DMS79 (cell line): ENCODE results near the gene MKNK2.
"Not testable (repeated sequence)": the region's sequence is repeated elsewhere in the genome, so short reads cannot be mapped to it uniquely, and the experiment has no call there.

Experiments used
- DNase-seq: peaks from one replicate; lab custom pipeline; 2025; lab: John Stamatoyannopoulos, UW

MKNK2 gene

DNA sequence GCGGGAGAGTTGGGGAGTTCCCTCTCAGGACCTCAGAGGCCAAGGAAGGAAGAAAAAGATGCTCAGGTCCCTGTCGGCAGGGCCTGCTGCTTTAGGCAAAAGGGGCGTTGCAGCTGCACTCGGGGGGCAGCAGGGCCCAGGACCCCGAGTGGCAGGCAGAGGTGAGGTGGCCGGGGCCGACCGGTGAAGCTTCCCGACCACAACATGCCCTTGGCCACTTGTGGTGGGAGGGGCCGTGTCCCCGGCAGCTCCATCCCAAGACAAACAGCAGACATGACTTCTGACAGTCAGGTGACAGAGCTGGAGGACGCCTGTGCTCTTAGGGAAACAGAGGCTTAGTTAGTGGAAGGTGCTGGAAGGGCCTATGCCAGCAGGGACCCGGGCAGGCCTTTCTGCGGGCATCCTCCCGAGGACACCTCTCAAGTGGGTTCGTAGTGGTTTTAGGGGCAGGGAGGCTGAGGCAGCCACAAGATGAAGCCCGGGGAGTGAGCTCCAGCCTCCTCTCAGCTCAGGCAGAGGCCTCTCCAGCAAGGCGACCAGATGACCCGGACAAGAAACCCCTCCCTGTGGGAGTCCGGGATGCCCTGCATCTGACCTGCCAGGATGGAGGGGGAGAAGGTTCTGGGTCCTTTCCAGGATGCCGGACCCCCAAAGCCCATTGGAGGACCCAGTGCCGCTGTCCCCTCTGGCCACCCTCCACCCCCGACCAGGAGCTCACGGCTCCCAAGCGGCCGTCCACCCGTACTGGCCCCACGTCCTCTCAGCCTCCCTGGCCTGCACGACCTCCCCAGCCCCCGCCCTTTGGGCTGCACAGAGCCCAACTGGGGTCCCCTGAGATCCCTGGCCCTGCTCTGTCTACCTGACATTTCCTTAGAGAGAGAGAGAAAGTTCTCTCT, 59.8 kb downstream of the MKNK2 start:
- no peak for DNase-seq

DNA sequence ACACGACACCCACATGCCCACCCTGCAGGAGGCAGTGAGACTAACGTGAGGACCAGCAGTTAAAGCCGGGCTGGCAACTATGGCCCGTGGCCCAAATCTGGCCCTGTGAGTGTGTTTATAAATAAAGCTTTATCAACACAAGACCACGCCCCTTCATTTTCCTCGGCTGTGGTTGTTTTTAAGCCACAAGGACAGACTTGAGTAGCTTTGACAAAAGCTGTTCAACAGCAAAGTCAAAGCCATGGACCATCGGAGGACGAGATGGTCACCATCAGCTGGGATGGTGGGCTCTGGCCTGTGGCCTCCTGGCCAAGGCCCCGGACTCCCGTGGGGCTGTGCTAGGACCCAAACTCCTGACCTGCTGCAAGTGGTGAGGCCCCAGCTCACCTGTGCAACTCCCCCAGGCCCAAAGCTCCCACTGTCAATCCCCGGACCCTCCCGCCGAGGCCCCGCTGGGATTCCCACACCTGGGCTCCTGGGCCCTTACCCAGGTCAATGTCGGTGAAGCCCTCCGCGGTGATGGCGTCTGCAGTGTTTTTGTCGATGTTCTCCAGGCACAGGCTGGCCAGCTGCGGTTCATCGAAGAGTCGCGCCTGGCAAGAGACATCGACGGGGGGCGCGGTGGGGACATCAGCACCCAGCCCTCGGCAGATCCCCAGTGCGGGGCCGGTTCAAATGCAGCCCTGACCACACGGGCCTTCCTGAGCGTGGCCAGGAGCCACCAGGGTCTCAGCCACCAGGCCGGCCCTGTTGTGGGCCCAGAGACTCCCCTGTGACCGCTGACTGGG, 60.6 kb downstream of the MKNK2 start:
- DNase-seq = no peak

DNA sequence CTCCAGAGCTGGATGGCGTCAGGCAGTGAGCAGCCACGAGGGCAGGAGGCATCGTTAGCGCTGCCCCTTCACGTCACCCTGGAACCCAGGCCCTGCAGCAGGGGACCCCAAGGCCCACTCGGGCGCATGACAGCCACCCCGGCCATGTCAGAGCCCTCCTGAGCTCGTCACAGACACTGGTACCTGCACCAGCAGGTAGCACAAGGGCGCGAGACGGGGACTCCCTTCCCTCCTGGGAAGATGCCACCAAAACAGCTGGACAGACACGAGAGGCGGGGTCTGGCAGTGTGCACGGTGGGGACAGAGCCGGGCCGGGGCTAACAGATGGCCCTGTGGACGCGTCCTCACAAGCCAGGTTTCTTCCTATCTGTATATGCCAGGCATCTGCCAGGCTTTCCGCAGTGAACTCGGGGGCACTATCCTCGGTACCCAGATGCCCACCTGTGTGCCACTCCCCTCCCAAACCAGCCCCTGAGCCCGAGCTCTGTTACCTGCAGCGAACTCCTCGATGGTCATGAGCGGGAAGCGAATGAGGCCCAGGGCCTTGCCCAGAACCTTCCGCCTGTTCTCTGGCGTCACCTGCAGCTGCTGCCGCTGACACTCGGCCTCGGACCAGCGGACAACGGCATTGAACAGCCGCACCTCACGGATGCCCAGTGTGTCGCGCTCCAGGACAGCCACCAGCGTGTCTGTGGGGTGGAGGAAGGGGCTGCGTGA, 61.4 kb downstream of the MKNK2 start:
- DNase-seq = no peak

DNA sequence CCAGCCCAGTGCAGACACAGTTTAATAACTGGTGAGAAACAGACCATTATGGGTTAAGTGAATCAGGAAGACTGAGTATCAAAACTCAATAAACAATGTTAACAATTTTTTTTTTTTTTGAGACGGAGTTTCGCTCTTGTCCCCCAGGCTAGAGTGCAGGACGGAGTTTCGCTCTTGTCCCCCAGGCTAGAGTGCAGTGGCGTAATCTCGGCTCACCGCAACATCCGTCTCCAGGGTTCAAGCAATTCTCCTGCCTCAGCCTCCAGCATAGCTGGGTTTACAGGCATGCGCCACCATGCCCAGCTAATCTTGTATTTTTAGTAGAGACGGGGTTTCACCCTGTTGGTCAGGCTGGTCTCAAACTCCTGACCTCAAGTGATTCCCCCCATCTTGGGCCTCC, 62.6 kb downstream of the MKNK2 start:
- not testable (repeated sequence) for DNase-seq
